GM21447 (cell line): ENCODE measurements around the gene RUNX2.

Experiments used
- ATAC-seq: cut with Tn5 transposase; IDR thresholded peaks from one replicate; pipeline ENCODE4 v1.9.1; 2021; ENCODE audit not compliant: unreplicated experiment

The RUNX2 gene

DNA sequence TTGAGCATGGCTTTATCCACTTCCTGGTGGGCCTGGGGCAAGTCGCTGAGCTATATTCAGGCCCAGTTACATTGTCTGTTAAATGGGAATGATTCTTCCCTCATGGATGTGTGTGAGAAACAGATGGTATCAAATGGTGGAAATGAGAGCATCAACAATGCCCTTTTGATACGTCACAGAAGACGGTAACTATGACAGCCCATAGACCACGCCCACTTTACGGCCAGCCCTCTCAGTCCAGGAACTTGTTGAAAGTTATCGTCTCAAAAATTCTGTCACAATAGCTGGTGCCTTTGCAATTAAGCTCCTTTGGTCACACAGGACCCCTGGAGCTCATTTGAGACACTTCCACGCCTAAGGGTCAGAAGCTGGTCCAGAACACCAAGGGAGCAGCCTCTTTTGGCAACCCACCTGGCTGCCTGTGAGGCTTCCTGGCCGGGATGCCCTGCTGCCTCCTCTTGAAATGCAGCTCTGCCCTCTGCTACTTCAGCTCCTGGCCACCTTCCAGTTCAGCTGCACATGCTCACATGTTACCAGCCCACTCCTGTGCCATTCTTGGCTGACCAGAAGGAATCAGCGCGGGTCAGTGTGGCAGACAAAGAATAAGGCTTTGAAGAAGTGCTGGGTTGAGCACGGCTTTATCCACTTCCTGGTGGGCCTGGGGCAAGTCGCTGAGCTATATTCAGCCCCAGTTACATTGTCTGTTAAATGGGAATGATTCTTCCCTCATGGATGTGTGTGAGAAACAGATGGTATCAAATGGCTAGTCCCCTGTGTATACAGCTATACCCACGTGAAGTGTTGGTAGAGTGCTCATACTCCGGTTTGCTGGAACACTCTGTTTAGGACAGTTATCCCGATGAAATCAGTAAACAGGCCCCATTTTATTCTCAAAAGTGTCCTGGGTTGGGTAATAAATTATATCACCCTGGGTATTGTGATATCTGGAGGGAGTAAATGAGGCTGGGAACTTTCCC is 248.8 kb downstream of the RUNX2 start:
- no peak for ATAC-seq

GRCh38 chr6:45577836-45578504 is 249.8 kb downstream of the RUNX2 start:
- ATAC-seq, result no peak

DNA sequence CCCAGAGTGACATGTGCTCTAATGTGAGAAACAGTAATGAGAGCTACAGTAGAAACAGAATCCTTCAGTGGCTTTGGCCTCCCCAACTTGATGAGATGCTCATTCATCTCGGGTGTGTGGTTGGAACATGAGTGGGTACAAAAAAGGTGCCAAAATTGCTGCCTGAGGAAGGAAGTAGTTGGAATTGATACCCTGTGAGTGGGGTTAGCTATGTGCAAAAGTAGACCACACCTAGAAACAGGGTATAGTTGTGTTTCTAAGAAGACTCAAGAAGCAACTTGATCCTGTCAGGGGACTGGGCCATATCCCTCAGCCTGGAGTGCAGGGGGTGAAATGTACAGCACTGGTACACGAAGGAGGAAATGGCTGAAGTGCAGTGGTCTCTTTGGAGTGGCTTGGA is 256.0 kb downstream of the RUNX2 start:
- ATAC-seq, result no peak

- ATAC-seq, result no peak
Observed at GRCh38 chr6:45586216-45587171, 258.4 kb downstream of the RUNX2 start.

DNA sequence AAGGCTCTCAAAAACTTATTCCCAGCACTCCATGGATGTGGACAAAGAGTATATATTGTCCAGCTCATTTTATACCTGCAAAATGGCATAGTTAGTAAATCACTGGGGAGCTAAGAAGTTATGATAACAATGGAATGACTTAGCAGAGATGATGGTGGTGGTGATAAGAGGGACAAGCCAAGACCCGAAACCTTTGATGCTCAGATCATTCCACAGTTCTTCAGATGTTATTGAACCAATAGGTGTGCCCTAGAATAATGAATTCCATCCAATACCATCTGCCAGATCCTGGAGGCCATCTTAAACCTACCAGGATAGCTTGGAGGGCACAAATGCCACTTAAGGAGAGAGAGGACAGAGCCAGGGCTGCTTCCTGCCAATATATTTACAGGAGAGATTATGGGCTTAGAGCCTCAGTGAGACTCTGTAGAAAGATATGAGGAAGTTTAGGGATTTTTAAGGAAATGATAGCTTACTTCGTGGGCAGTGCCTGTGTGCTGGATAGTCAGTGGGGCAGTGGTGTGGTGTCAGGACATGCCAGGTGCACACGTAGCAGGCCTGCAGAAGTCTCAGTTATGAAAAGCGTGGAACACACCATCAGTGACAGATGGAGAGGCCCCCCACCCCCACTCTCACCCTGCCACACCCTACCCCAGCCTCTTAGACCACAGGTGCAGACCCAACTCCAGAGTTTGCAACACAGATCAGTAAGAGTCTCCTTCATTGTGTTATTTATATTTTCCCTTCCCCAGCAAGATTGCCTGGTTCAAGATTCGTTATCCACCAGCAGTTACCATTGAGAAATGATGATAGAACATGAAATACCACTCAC is 259.3 kb downstream of the RUNX2 start:
- no peak for ATAC-seq

GRCh38 chr6:45589367-45589766 is 261.2 kb downstream of the RUNX2 start:
- no peak for ATAC-seq

GRCh38 chr6:45590226-45590625 is 262.1 kb downstream of the RUNX2 start:
- no peak for ATAC-seq

GRCh38 chr6:45590696-45591184 is 262.6 kb downstream of the RUNX2 start:
- ATAC-seq, result no peak

DNA sequence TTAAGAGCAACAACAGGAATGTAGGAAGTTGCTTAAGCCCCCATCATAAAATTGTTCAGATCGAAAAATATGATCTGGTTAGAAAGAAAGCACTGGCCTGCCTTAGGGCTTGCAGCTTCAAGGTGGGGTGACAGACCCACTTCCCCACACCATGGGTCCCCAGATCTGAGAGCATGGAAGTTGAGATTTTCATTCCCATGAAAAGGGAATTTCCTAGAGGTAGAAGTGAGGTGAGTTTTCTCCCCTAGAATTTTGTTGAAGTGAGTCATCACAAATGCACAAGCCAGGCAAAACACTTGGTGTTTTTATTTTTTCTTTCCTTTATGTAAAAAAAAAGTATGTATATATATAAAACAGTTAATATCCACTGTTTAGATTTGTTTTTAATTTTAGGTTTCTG is 263.2 kb downstream of the RUNX2 start:
- ATAC-seq, result no peak

DNA sequence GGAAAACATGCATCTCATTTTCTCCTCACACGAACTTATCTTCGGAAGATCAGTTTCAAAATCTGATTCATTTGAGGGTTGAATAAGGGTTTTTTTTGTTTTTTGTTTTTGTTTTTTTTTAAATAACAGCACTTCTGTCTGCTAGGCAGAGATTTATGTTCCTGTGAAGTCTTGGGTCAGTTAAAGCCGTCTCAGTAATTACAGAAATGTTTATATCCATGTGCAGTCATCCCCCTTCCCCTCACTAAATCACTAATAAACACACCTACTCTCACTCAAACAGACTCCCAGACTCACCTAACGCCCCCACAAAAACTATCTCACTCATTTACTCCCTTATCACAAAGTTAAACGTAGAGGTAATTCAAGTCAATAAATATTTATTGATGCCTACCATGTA is 263.8 kb downstream of the RUNX2 start:
- ATAC-seq, result no peak

DNA sequence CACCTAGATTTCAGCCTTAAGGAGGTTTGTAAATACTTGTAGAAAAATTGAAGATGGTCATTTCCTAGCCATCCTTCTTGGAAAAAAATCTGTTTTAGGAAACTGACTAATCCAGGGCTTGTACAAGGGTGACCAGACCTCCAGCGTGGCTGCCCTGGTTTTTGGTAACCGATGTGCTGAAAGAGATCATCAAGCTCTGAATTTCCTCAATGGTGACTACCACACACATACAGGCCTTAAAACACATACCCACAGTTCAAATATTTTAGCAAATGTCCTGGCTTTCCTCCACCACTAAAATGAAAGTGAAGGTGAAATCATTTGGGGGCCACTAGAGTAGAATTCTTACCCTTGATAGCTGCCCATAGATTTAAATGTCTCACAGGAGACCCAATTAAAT is 264.9 kb downstream of the RUNX2 start:
- ATAC-seq, result no peak

DNA sequence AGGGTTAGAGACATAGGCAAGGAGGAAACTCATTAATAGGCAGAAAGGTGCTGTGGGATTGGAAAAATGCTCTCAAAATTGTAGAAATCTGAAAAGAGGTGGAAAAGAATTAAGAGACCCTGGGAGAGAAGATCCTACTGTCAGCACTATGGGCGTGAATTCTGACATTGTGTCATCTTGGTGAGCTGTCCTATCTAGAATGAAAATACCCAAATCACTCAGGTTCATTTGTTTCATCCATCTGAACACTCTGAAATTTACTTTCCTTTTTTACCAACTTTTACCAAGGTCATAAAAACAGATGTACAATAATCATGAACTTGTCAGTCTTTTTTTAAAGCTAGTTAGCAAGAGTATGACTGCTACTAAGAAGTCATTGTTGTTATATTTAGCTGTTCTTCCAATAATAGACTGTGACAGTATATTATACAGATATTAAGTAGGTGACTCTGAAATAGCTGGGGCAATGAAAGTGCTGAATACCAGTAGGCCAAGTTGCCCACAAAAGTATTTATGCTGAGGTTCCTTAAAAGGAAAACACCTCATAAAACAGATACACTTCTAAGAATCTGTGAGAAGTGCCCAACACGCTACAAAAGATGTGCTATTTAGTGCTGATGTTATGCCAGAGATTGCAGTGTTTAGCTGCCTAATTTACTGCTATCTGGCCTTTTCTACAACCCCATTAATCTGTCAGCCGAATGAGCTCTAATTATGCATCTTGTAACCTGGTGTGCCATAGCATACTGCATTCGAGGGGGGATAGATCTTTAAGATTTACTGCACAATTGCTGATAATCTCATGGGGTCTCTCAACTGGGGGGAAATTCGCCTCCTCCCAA is 267.1 kb downstream of the RUNX2 start:
- no peak for ATAC-seq

GRCh38 chr6:45597424-45597823 is 269.3 kb downstream of the RUNX2 start:
- ATAC-seq, result no peak

DNA sequence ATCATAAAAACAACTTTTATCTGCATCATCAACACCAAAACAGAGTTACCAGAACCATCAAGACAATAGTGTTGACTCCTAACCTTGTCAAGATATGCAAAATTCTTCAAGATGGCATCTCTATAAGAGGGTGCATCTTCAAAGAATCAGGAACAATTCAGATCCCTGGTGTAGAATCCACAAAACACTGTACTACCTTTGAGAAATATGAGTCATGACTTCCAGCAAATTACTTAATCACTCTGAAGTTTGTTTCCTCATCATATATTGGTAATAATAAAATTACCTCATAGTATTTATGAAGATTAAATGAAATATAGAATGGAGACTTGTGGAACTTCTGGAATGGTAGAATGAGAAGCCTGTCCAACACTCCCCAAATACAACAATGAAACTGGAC is 270.9 kb downstream of the RUNX2 start:
- no peak for ATAC-seq

GRCh38 chr6:45605971-45606370 is 277.8 kb downstream of the RUNX2 start:
- ATAC-seq, result no peak

DNA sequence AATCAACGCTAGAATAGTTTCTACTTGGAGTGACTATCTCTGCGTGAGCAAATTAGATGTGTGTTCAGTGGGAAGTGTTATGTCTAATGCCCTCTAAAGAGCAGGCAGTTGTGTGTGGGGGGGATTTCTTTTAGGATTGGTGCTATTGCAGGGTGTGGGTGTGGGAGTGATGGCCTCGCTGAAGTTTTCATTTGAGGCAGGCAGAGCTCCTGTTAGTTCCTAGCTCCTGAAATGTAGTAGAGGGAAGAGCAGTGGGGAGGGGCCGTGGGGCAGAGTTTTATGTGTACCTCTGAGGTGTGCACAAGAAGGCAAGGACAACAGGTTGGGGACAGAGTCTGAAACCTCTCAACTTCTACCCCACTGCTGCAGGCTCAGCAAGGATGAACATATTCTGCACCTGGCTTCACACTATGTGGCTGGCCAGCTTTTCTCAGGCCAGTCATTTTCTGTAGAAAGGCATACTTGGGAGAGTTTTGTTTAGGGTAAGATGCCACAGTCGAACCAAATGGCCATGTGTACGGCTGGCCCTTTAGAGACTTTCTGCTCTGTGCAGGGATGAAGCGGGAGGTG is 278.8 kb downstream of the RUNX2 start:
- ATAC-seq, result no peak

DNA sequence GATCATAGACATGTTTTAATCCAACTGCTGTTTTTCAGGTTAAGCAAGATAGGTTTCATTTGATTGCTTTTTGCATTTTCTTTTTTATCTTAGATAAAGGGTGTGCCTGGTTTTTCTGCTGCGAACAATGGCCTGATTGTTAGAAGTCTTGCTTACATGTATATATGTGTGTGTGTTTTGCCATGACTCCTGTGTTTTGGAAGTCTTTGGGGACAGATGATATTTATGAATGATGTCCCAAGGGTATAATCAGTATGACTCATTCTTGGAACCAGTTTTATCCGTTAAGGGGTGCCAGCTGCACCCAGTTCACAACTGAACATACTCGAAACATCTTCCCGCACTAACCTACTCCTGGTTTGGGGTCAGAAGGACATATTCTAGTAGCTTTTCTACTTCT is 279.7 kb downstream of the RUNX2 start:
- no peak for ATAC-seq

- ATAC-seq, result no peak
Observed at GRCh38 chr6:45608252-45608913, 280.3 kb downstream of the RUNX2 start.
